Left ventricle myocardium inferior (tissue), 1 donor: Measurements from ENCODE around the gene UBL7. TPM values are rescaled to one million over a fixed set of nuclear protein-coding genes. Genes with fewer than 3 reads are reported as not detected.

Source experiments
- DNase-seq: peaks from one replicate; pipeline ENCODE4 v3.0.0-alpha.2; 2020
- H3K27ac ChIP-seq: fragments of 200-600 bp; replicated peaks from 2 replicates; pipeline ENCODE4 v1.8.0; 2021
- H3K27me3 ChIP-seq: fragments of 200-600 bp; 2 replicates; pipeline ENCODE4 v1.8.0; 2021; ENCODE audit warnings: low read depth
- H3K36me3 ChIP-seq: fragments of 200-600 bp; 2 replicates; pipeline ENCODE4 v1.8.0; 2021
- H3K4me1 ChIP-seq: fragments of 200-600 bp; 2 replicates; pipeline ENCODE4 v1.8.0; 2021
- H3K4me3 ChIP-seq: fragments of 200-600 bp; 2 replicates; pipeline ENCODE4 v1.8.0; 2021; ENCODE audit warnings: mild to moderate bottlenecking, moderate library complexity
- H3K9me3 ChIP-seq: fragments of 200-600 bp; replicated peaks from 2 replicates; pipeline ENCODE4 v1.8.0; 2021
- intact Hi-C: fragments of 100-400 bp; cut with micrococcal nuclease; formaldehyde crosslinking; loops from one replicate; pipeline ENCODE4 v1.11.0; 2022
- microRNA-seq: library from miRNA; unstranded; fragments of <30 nt; microRNA quantifications from one replicate; pipeline ENCODE4 v1.2.0, GENCODE V29; 2020
- total RNA-seq: library from RNA; stranded (reverse); fragmentation: NEBNext Ultra II Directional; extraction: Animal tissue kit (Norgen Biotek cat#: 25700); gene quantifications from one replicate; pipeline ENCODE4 v1.2.1, GENCODE V29; 2021
- TF ChIP-seq, protein P1 (sequence below): fragments of 200-600 bp; IDR thresholded peaks from 2 replicates; pipeline ENCODE4 v1.8.0; 2021; ENCODE audit warnings: antibody characterized with exemption, mild to moderate bottlenecking, borderline replicate concordance
- donor health status: DM: no; HTN: yes; CAD: no; lungs with severe emphysema.

UBL7 gene
- total RNA-seq, 1 donor from 2014 or later = 52.3 TPM

GRCh38 chr15:74399100-74399499 lies 61.9 kb downstream of the UBL7 start:
- Histone ChIP-seq H3K9me3 (no peaks in the 10 kb centered on the region), H3K36me3 (no peaks in the 10 kb centered on the region), H3K27me3 (no peaks in the 10 kb centered on the region), H3K27ac (no peak overlapping the region), H3K4me3 (no peak overlapping the region), H3K4me1 (peaks cover 26% of the 10 kb centered on the region)
- TF ChIP-seq, protein P1, sequence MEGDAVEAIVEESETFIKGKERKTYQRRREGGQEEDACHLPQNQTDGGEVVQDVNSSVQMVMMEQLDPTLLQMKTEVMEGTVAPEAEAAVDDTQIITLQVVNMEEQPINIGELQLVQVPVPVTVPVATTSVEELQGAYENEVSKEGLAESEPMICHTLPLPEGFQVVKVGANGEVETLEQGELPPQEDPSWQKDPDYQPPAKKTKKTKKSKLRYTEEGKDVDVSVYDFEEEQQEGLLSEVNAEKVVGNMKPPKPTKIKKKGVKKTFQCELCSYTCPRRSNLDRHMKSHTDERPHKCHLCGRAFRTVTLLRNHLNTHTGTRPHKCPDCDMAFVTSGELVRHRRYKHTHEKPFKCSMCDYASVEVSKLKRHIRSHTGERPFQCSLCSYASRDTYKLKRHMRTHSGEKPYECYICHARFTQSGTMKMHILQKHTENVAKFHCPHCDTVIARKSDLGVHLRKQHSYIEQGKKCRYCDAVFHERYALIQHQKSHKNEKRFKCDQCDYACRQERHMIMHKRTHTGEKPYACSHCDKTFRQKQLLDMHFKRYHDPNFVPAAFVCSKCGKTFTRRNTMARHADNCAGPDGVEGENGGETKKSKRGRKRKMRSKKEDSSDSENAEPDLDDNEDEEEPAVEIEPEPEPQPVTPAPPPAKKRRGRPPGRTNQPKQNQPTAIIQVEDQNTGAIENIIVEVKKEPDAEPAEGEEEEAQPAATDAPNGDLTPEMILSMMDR = no peak
- intact Hi-C loops = no loop called here
- no peak for DNase-seq

DNA sequence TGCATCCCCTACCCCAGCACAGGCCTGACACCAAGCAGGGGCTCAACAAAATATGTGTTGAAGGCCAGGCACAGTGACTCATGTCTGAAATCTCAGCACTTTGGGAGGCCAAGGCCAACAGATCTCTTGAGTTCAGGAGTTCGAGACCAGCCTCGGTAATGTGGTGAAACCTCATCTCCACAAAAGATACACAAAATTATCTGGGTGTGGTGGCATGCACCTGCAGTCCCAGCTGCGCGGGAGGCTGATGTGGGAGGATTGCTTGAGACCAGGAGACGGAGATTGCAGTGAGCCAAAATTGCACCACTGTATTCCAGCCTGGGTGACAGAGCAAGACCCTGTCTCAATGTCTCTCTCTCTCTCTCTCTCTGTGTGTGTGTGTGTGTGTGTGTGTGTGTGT lies 62.8 kb downstream of the UBL7 start:
- no peaks in the 10 kb centered on the region for H3K27me3 ChIP-seq
- H3K9me3 ChIP-seq = no peaks in the 10 kb centered on the region
- no peak overlapping the region for H3K4me3 ChIP-seq
- TF ChIP-seq, protein P1 = no peak
- H3K27ac ChIP-seq = no peak overlapping the region
- intact Hi-C loops = no loop called here
- DNase-seq = no peak
- H3K36me3 ChIP-seq = no peaks in the 10 kb centered on the region
- peaks cover 17% of the 10 kb centered on the region for H3K4me1 ChIP-seq

DNA sequence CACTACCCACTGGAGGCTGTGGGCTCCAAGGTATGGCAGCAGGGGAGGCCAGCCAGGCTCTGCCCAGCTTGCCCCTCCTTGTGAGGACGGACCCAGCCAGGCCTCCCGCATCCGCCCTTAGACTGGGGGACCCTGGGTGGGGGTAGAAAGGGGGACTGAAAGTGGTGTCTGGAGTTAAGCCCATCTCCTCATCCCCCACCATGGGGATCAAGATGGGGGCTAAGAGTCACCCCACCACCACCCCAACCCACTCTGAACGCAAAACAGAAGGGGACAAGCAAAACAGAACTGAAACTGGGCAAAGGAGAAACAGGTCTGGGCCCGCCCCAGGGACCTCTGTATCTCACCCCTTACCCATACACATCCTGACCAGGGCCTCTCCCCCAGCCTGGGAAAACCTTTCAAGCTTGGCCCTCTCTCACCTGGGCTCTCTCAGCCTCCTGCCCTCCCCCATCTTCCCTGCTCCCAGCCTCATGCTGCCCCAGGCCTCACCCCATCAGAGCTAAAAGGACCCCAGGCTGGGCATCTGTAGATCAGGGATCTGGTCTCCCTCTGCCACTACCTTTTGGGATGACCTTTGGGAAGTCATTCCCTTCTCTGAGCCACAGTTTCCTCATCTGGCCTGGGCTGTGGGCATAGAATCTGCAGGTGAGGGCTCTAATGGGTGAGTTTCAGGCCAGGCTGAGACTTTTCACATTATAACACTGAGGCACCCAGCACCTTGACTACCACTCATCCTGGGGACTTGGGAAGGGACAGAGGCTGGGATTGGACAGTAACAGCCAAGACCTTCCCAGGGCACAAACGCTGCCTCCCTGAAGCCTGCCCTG lies 63.5 kb downstream of the UBL7 start:
- Histone ChIP-seq H3K4me1 (peaks cover 10% of the 10 kb centered on the region), H3K36me3 (no peaks in the 10 kb centered on the region), H3K9me3 (no peaks in the 10 kb centered on the region), H3K27me3 (no peaks in the 10 kb centered on the region), H3K4me3 (no peak overlapping the region), H3K27ac (no peak overlapping the region)
- TF ChIP-seq, protein P1 = no peak
- intact Hi-C loops = no loop called here
- DNase-seq = no peak

DNA sequence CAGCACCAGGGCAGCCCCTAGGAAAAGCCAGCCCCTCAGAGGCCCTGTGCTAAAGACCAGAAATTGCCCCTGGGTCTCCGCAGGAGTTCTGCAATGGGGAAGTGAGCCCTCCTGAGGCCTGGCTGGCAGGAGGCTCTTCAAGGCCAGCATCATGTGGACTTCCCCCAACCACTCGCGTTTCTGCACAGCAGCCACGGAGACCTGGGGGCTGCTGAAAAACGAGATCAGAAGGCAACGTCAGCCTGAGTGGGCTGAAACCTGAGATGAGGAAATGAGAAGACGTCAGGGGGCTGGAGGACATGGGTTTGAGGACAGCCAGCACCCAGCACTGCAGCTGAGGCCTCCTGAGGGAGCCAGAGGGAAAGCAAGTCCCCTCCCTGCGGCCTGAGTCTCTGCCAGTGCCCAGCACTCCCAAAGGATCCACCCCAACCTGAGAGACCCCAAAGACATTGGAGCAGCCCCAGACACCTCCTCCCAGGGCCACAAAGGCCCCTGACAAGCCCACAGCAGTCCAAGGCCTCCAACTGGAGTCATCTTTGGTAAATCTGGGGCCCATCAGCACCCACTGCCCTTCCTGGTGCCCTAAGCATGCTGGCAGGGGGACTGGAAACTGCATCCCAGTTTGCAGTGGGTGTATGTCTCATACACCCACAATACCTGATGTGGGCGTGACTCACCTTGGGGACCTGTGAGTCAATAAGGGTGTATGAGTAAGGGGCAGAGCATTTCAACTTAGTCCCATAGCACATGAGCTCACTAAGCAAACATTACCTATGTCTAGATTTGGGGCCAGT lies 64.3 kb downstream of the UBL7 start:
- TF ChIP-seq, protein P1 = no peak
- Histone ChIP-seq H3K4me3 (no peak overlapping the region), H3K36me3 (no peaks in the 10 kb centered on the region), H3K9me3 (no peaks in the 10 kb centered on the region), H3K27ac (no peak overlapping the region), H3K4me1 (peaks cover 5% of the 10 kb centered on the region), H3K27me3 (no peaks in the 10 kb centered on the region)
- intact Hi-C loops = no loop called here
- DNase-seq = no peak

DNA sequence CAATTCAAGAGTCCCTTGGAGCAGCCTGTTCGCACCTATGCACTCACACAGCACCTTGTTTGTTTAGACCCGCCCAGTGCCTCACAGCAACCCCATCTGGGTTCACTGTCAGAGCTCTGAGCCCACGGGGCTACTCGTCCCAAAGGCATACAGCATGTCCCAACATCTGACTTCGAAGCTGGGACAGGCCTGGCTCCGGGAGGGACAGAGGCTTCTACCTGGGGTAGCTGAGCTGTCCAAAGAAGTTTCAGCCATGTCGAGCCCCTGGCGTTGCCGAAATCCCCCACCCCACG lies 64.9 kb downstream of the UBL7 start:
- Histone ChIP-seq H3K27ac (no peak overlapping the region), H3K4me1 (peaks cover 5% of the 10 kb centered on the region), H3K9me3 (no peaks in the 10 kb centered on the region), H3K27me3 (no peaks in the 10 kb centered on the region), H3K36me3 (no peaks in the 10 kb centered on the region), H3K4me3 (no peak overlapping the region)
- TF ChIP-seq, protein P1 = no peak
- intact Hi-C loops = no loop called here
- DNase-seq = no peak

Small RNAs within 50 kb of the gene (microRNA-seq; reads per million reads assigned to microRNA genes)
- gene MIR6881 = not detected

Other genes with a start within 250 kb of the UBL7 start
- gene CCDC33, start 224.8 kb downstream of the UBL7 start, total RNA-seq = 0.11 TPM
- gene CYP11A1, start 93.5 kb downstream of the UBL7 start, total RNA-seq = 0.27 TPM
- gene SEMA7A, start 27.2 kb downstream of the UBL7 start, total RNA-seq = 1.5 TPM
- gene ARID3B, start 80.1 kb upstream of the UBL7 start, total RNA-seq = 2.0 TPM
- 53.1 TPM for gene CLK3, start 154.7 kb upstream of the UBL7 start, total RNA-seq
- 17.2 TPM for gene EDC3, start 234.9 kb upstream of the UBL7 start, total RNA-seq